Non-pigmented ciliary epithelial cell (primary cell): ENCODE measurements around the gene PAIP2.

Experiments used
- DNase-seq: peaks from one replicate; pipeline ENCODE4 v3.0.0-alpha.2; 2010; ENCODE audit warnings: low read depth

PAIP2 gene

DNA sequence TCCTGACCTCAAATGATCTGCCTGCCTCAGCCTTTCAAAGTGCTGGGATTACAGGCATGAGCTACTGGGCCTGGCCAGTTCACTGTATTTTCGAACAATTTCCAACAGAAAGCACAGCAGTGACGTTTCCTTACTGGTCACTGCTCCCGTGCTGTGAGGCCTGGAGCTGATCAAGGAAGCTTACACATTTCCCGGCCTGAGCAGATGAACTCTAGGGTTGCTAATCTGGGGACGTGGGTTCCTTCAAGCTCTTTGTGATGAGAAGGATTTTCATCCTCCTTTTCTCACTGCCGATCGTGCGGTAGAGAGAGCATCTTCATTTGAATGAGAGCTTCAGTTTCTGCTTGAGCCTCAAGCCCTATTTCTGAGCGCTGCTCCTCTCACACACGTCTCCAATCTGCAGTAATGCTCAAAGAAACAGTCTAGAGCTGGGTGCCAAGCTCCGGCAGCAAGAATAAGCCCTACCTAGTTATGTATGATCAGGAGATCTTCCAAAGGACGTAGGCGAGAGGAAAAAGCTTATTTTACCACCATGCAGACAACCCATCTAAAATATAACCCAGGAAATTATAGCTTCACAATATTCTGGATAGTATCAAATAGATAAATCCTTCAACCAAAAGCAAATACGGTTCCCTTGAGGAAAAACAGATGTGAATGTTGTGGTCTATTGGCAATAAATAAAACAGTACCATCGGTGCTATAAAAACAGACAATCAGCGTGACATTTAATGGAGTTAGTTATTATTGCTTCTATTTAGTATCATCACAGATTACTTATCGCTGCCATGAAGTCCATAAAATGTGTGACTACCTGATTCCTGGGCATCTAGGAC lies 69.6 kb downstream of the PAIP2 start:
- DNase-seq = no peak

DNA sequence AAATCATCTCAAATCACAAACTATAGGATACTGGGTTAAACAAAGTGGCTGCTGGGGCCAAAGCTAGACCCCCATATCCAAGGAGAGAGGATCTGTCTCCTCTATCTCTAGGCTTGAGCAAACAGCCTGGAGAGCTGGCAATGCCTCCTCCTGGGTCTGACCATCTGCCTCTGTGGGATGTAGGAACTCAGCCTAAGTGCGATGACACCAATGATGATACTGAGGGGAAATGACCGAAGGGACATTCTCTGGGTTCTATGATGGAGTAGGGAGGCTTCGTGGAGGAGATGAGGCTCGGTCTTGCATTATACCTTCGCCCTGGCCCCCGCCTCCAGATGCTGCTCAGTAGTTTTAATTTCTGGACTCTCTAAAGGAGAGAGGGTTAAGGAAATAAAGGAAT lies 71.5 kb downstream of the PAIP2 start:
- DNase-seq = no peak

DNA sequence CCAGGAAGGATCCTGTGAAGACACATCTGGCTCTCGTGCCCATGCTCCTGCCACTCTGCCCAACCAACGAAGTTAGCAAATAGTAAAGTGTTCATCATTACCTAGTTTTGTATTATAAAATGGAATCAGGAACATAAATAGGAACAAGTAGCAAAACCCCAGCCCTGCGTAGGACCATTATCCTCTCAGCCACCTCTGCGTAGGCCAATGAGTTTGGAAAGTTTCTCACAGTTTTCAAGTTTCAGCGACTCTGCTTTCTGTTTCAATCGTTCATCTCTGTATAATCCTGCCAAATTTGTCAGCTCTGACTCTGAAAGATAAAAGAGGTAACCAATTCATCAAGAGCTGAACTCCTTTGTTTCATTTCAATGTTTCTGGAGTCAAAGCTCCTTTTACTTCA lies 72.3 kb downstream of the PAIP2 start:
- DNase-seq = no peak

GRCh38 chr5:139414581-139415130 lies 73.0 kb downstream of the PAIP2 start:
- no peak for DNase-seq

- DNase-seq = no peak
These were observed 73.7 kb downstream of the PAIP2 start for GRCh38 chr5:139415221-139415861.

DNA sequence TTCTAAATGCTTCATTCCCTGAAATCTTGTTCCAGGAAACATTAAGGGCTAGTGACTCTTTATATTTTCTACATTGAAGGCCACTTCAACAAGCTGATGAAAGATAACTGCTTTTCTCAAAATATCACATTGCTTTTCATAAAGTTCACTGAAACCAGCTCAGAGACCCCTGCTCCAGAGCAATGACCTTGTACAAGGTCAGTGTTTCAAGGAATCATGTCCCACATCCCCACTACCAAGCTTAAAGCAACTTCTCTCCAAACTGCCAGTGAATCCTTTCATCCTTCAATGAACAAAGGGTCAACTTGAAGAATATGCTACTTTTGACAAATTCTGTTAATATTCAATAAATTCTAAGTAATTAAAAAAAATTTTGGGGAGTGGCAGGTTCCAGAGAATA lies 74.2 kb downstream of the PAIP2 start:
- no peak for DNase-seq

DNA sequence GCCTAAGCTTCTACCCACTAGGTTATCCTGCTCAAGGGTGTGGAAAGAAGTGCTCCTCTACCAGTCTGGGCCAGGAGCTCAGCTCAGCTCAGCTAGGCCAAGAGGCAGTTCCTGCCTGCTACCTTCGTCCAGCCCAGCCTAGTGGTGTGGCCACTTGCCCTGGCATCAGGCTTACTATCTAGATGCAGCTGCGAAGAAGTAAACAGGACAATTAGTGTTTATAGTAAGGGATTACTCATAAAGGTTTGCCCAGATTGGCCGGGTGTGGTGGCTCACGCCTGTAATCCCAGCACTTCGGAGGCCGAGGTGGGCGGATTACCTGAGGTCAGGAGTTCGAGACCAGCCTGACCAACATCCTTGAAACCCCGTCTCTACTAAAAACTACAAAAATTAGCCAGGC lies 75.0 kb downstream of the PAIP2 start:
- no peak for DNase-seq

DNA sequence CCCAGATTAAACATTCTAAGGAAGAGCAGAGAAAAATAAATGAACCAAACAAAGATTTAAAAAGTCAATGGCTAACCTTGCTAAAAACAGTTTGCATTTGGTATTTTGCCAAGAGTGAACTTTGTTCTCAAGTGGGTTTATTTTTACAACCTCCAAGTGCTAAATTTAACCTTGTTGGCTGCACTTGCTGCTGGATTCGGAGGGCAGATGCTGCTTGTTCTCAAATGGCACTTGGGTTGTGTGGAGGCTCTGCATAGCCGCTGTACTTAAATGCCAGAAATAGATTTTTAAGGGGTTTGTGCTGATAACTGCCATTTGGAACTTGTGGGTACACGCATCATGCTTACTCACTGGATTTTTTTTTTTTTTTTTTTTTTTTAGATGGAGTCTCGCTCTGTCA lies 75.6 kb downstream of the PAIP2 start:
- no peak for DNase-seq

DNA sequence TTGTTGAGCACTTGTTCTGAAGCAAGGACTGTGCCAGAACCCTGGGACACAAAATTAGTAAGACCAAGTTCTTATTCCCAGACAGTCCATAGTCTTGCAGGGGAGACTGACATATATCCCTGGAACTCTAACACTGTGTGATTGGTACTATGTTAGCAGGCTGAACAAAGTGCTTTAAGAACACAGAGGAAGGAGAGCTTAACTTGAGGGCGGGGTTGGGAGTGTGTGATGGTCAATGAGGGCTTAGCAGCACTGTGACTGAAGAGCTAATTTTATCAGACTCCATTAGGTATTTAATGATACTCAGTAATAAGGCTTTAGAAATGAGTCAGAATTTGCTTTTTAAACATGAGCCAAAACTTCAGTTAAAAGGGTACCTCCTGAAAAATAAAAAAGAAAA lies 77.1 kb downstream of the PAIP2 start:
- DNase-seq = no peak
